Measurements from ENCODE around the gene OPRM1.

OPRM1 gene

GRCh38 chr6:154289818-154290508 lies 250.9 kb downstream of the OPRM1 start:
- DNase-seq, result no peak

- no peak for DNase-seq
Measured at GRCh38 chr6:154292066-154292465, 253.0 kb downstream of the OPRM1 start.

- no peak for DNase-seq
Measured at GRCh38 chr6:154292855-154293519, 253.9 kb downstream of the OPRM1 start.

- no peak for DNase-seq
Measured at GRCh38 chr6:154295733-154296132, 256.7 kb downstream of the OPRM1 start.

Measured in activated T-cell treated with anti-CD3 and anti-CD28 coated beads, Interleukin-2, amount 50 U/mL, for 1 hour (primary cell).